Left ventricle myocardium inferior (tissue), 1 donor: ENCODE results near the gene WDR36. TPM values are rescaled to one million over a fixed set of nuclear protein-coding genes. Genes with fewer than 3 reads are reported as not detected.

Source experiments
- DNase-seq: peaks from one replicate; pipeline ENCODE4 v3.0.0-alpha.2; 2020
- H3K27ac ChIP-seq: fragments of 200-600 bp; replicated peaks from 2 replicates; pipeline ENCODE4 v1.8.0; 2021
- H3K27me3 ChIP-seq: fragments of 200-600 bp; 2 replicates; pipeline ENCODE4 v1.8.0; 2021; ENCODE audit warnings: low read depth
- H3K36me3 ChIP-seq: fragments of 200-600 bp; 2 replicates; pipeline ENCODE4 v1.8.0; 2021
- H3K4me1 ChIP-seq: fragments of 200-600 bp; 2 replicates; pipeline ENCODE4 v1.8.0; 2021
- H3K4me3 ChIP-seq: fragments of 200-600 bp; 2 replicates; pipeline ENCODE4 v1.8.0; 2021; ENCODE audit warnings: mild to moderate bottlenecking, moderate library complexity
- H3K9me3 ChIP-seq: fragments of 200-600 bp; replicated peaks from 2 replicates; pipeline ENCODE4 v1.8.0; 2021
- intact Hi-C: fragments of 100-400 bp; cut with micrococcal nuclease; formaldehyde crosslinking; loops from one replicate; pipeline ENCODE4 v1.11.0; 2022
- long read RNA-seq: library from polyadenylated mRNA; unstranded; transcript quantifications from one replicate; pipeline ENCODE4 v2.0.0, GENCODE V29; 2021
- total RNA-seq: library from RNA; stranded (reverse); fragmentation: NEBNext Ultra II Directional; extraction: Animal tissue kit (Norgen Biotek cat#: 25700); gene quantifications from one replicate; pipeline ENCODE4 v1.2.1, GENCODE V29; 2021
- TF ChIP-seq, protein P1 (sequence below): fragments of 200-600 bp; IDR thresholded peaks from 2 replicates; pipeline ENCODE4 v1.8.0; 2021; ENCODE audit warnings: antibody characterized with exemption, mild to moderate bottlenecking, borderline replicate concordance
- donor health status: DM: no; HTN: yes; CAD: no; lungs with severe emphysema.

The WDR36 gene
- 11.8 TPM for total RNA-seq
- long read RNA-seq, full-length matches to known transcripts, result 12 of 16 reads
- long read RNA-seq, partial matches to known transcripts, result 2 of 16 reads
- long read RNA-seq, other reads (novel, unspliced or antisense), result 2 of 16 reads

DNA sequence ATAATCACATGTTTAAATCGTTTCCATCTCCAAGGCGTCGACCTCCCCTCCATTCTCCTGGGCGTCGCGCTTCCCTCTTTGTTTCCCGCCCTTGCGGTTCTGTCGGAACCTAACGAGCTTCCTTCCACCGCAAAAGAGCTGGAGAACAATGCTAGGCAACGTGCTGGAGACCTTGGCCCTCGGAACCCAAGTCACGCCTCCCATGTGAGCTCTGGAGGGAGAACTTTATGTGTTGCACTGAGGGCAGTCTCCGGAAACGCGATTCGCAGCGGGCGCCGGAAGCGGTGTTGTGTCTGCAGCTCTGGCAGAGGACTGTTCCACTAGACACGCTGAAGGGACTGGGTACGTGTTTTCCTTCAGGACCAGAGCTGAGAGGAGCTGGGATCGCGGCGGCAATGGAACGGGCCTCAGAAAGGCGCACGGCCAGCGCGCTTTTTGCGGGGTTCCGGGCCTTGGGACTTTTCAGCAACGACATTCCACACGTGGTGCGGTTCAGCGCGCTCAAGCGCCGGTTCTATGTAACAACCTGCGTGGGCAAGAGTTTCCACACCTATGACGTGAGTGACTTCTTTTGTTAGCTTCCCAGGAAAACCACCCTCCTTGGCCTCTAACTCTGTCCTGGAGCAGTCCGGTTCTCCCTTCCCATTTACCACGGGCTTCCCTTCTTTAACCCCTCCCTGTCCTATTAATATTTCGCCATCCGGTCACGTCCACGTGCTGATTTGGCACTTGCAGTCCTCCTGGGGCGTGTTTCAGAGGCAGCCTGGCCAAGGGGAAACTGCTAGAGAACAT lies at the start of gene WDR36:
TSS of gene WDR36 (plus strand) at position 287 of the 792 bp plus-strand sequence. CDS start at position 396, 109 bp downstream.
- Histone ChIP-seq H3K4me3 (peak within 1 kb of the TSS; percentile 80), H3K27me3 (no peaks in the 10 kb centered on the region), H3K27ac (peak within 1 kb of the TSS; percentile 89), H3K9me3 (no peaks in the 10 kb centered on the region), H3K4me1 (peaks cover 30% of the 10 kb centered on the region), H3K36me3 (peaks cover 24% of the 10 kb centered on the region)
- TF ChIP-seq, protein P1, sequence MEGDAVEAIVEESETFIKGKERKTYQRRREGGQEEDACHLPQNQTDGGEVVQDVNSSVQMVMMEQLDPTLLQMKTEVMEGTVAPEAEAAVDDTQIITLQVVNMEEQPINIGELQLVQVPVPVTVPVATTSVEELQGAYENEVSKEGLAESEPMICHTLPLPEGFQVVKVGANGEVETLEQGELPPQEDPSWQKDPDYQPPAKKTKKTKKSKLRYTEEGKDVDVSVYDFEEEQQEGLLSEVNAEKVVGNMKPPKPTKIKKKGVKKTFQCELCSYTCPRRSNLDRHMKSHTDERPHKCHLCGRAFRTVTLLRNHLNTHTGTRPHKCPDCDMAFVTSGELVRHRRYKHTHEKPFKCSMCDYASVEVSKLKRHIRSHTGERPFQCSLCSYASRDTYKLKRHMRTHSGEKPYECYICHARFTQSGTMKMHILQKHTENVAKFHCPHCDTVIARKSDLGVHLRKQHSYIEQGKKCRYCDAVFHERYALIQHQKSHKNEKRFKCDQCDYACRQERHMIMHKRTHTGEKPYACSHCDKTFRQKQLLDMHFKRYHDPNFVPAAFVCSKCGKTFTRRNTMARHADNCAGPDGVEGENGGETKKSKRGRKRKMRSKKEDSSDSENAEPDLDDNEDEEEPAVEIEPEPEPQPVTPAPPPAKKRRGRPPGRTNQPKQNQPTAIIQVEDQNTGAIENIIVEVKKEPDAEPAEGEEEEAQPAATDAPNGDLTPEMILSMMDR, result no peak
- peak; percentile 87 for DNase-seq
- intact Hi-C loops, result no loop called here

DNA sequence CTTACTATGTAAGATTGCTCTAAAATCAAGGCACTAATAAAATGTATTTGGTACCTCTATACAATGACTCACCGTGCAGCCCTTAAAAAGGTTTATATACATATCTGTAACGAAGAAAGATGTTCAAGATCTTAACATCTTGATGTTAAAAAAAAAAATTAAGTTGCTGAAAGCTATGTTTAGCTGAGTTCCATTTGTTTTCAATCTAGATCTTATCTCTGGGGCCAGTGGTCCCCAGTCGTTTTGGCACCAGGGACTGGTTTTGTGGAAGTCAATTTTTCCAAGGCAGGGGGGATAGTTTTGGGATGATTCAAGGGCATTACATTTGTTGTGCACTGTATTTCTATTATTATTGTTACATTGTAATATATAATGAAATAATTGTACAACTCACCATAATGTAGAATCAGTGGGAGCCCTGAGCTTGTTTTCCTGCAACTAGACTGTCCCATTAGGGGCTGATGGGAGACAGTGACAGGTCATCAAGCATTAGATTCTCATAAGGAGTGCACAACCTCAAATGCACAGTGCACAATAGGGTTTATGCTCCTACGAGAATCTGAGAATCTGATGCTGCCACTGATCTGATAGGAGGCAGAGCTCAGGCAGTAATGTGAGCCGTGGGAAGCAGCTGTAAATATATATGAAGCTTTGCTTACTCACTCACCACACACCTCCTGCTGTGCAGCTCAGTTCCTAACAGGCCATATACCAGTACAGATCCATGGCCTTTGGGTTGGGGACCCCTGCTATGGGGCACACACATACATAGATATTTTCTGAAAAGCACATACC lies 48.2 kb upstream of the WDR36 start:
- no peak overlapping the region for H3K4me3 ChIP-seq
- no peaks in the 10 kb centered on the region for H3K27me3 ChIP-seq
- H3K36me3 ChIP-seq, result no peaks in the 10 kb centered on the region
- peaks cover 12% of the 10 kb centered on the region for H3K9me3 ChIP-seq
- DNase-seq, result no peak
- no peaks in the 10 kb centered on the region for H3K4me1 ChIP-seq
- no peak overlapping the region for H3K27ac ChIP-seq
- TF ChIP-seq, protein P1, result no peak
- intact Hi-C loops, result no loop called here

DNA sequence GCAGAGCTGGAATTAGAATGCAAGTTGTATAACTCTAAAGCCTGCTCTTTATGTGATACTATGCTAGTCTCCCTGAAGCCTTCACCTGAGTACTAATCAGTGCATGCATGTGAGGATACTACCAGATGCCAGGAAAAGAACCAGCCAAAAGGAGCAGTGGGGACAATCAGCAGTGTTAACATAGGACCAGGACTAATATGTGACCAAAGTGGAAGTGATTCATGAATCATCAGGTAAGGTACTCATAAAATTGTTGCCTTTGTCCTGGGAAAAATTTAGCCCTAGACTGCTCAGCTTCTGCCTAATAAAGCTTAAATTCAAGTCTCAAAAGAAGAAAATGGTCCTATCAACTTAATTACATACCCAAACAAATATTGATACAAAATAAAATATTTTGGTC lies 34.1 kb upstream of the WDR36 start:
- no peak for DNase-seq
- intact Hi-C loops, result no loop called here
- Histone ChIP-seq H3K27ac (no peak overlapping the region), H3K9me3 (peaks cover 13% of the 10 kb centered on the region), H3K27me3 (no peaks in the 10 kb centered on the region), H3K4me1 (no peaks in the 10 kb centered on the region), H3K36me3 (no peaks in the 10 kb centered on the region), H3K4me3 (no peak overlapping the region)
- TF ChIP-seq, protein P1, result no peak

DNA sequence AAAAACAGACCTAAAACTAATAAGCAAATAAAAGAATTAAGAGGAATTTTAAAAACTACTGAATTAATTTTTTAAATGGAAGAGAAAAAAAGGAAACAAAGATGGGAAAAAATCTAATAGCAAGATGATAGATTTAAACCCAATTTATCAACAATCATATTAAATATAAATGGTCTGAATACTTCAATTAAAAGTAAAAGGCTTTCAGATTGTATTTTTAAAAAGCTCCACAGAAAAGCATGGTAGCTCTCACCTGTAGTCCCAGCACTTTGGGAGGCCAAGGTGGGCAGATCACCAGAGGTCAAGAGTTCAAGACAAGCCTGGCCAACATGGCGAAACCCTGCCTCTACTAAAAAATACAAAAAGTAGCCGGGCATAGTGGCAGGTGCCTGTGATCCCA lies 32.0 kb upstream of the WDR36 start:
- Histone ChIP-seq H3K4me1 (no peaks in the 10 kb centered on the region), H3K9me3 (peaks cover 13% of the 10 kb centered on the region), H3K4me3 (no peak overlapping the region), H3K27ac (no peak overlapping the region), H3K27me3 (peaks cover 5% of the 10 kb centered on the region), H3K36me3 (no peaks in the 10 kb centered on the region)
- no peak for DNase-seq
- TF ChIP-seq, protein P1, result no peak
- intact Hi-C loops, result loop anchor here (10.0 kb wide), 1 partner anchor 305 kb away; no protein-coding TSS in a partner anchor

DNA sequence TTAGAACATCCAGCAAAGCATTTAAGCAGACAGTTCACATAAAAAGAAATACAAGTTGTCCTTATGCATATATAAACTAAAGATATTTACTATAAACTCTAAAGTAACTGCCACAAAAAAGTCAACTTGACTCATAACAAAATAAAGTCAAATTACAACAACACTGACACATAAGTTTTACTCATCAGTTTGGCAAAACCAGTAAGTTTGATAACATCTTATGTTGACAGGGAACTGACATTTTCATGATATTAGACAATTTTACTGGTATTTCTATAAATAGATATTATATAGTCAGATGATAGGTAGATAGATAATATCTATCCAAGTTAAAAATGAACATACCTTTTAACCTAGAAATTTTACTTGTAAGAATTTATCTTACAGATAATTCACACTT lies 30.5 kb upstream of the WDR36 start:
- peaks cover 13% of the 10 kb centered on the region for H3K9me3 ChIP-seq
- TF ChIP-seq, protein P1, result no peak
- intact Hi-C loops, result loop anchor here (10.0 kb wide), 1 partner anchor 307 kb away; no protein-coding TSS in a partner anchor
- H3K36me3 ChIP-seq, result no peaks in the 10 kb centered on the region
- H3K27ac ChIP-seq, result no peak overlapping the region
- DNase-seq, result no peak
- H3K27me3 ChIP-seq, result peaks cover 19% of the 10 kb centered on the region
- no peaks in the 10 kb centered on the region for H3K4me1 ChIP-seq
- no peak overlapping the region for H3K4me3 ChIP-seq
